GM18499 (cell line): ENCODE results near the gene HOXB2.

Experiments used
- ATAC-seq: cut with Tn5 transposase; IDR thresholded peaks from one replicate; pipeline ENCODE4 v1.9.1; 2021; ENCODE audit warnings: moderate number of reproducible peaks; ENCODE audit not compliant: insufficient read depth, unreplicated experiment

The HOXB2 gene

GRCh38 chr17:48500435-48501426 lies 44.2 kb downstream of the HOXB2 start:
- ATAC-seq = no peak

- ATAC-seq = no peak
Observed at GRCh38 chr17:48499735-48500434, 45.0 kb downstream of the HOXB2 start.

DNA sequence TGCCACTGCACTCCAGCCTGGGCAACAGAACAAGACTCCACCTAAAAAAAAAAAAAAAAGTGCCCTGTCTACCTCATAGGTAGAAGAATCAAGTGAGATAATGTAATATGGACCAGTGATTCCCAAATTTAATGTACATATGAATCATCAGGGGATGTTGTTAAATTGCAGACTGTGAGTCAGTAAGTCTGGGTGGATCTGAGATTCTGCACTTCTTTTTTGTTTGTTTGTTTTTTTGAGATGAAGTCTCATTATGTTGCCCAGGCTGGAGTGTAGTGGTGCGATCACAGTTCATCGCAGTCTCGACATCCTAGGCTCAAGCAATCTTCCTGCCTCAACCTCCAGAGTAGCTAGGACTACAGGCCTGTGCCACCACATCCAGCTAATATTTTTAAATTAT lies 45.7 kb downstream of the HOXB2 start:
- ATAC-seq = no peak

DNA sequence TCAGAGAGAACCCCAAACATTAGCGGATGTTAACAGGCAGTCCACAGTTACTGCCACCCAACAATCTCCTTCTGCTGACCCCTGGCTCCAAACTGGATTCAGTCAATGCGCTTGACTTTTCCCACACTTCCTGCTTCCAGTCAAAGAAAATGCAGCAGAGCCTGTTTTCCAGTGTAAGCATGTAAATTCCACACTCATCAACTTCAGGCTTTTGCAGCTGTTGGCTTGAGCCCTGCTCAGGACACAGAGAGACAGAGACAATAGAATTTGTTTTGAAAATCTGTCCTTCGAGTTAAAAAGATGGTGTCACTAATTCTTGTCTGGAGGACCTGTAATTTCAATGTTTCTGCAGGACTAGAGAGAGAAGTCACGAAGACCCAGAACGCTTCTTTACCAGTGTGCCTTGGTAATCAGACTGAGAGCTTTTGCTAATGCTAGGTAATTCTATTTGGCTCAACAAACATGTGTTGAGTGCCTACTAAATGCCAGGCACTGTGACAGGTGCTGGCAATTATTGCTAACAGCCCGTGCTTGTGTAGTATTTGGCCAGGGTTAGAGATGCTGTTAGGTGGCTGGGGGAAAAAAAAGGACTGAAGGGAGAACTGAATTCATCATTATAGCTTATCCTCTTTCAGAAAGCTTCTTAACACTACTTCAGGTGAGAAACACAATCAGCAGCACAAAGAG lies 46.6 kb downstream of the HOXB2 start:
- no peak for ATAC-seq

DNA sequence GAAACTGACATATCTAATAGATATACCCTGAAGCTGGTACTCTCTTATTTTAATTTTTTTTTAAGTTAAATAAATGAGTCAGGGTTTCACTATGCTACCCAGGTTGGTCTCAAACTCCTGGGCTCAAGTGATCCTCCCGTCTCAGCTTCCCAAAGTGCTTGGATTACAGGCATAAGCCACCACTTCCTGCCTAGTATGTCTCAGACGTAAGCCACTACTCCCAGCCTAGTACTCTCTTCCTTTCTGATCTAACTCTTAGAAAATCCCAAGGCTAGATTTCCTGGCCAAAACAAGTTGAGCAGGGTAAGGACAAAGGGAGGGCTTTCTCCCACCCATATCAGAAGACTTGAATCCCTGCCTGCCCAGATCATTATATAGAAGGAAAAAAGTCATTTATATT lies 47.8 kb downstream of the HOXB2 start:
- no peak for ATAC-seq

DNA sequence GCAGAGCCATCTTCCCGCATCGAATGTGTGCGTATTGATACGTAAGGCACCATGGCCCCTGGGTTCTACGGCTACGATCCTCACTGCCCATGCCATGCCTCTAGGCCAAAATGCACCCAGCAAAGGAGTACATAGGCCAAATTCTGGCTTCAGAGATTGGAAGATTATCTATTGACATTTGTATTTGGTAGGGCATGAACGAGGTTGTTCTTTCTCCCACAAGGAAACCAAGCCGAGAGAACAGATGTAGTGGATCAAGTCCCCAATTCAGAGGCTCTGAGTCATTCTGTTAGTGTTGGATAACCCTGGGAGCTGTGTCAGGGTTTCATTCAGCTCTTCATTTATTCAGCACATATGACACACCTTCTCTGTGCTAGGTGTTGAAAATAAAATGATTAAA lies 50.6 kb downstream of the HOXB2 start:
- no peak for ATAC-seq
